A549 treated with CORT108297 at 1 μM for 4 hours (cell line): ENCODE data around the gene PSMG3. TPM values are rescaled to one million over a fixed set of nuclear protein-coding genes. Genes with fewer than 3 reads are reported as not detected.

Experiments used
- total RNA-seq: library from RNA; stranded (reverse); fragments of 200-300 nt; extraction: Qiagen RNA extraction; gene quantifications from 5 replicates; pipeline ENCODE4 v1.2.3, GENCODE V29; 2022

The PSMG3 gene, protein sequence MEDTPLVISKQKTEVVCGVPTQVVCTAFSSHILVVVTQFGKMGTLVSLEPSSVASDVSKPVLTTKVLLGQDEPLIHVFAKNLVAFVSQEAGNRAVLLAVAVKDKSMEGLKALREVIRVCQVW
- total RNA-seq, result 79.4 to 118 TPM (median 108 TPM) in 5 replicates

DNA sequence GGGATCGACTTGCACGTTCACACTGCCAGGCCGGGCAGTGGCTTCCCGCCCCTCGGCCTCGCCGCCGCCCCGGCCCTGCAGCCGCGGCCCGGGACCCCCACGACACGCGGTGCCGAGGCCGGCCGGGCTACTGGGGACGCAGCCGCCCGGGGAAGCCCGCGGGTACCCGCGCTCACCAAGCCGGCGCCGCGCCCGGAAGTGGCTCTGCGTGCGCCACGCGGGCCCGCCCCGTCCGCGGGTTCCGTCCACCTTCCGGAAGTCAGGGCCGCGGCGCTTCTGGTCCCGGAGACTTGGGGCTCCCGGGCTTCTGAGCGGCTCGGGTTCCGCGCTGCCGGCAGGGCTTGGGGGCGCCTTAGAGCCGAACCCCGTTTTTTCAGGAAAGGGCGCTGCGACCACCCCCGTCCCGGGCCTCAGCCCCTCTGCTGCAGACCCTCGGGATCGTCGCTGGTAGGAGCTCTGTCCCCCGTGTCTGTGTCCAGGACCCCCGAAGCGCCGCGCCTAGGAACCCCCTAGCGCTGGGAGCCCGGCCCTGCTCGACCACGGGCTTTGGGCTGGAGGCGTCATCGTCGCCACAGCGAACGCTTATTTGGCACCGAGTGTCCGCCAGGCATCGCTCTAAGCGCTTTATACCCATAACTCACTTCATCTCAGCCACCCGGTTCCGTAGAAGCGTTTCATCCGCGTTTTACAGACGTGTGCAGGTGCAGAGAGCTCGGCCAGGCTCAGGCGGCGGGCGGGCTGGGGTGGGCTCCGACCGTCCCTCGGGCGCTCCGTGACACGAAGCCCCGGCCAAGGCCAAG lies at the start of gene PSMG3:
PSMG3 (minus strand) TSS at position 200 of the 800 bp plus-strand sequence. CDS start 693 bp downstream, outside the sequence.

DNA sequence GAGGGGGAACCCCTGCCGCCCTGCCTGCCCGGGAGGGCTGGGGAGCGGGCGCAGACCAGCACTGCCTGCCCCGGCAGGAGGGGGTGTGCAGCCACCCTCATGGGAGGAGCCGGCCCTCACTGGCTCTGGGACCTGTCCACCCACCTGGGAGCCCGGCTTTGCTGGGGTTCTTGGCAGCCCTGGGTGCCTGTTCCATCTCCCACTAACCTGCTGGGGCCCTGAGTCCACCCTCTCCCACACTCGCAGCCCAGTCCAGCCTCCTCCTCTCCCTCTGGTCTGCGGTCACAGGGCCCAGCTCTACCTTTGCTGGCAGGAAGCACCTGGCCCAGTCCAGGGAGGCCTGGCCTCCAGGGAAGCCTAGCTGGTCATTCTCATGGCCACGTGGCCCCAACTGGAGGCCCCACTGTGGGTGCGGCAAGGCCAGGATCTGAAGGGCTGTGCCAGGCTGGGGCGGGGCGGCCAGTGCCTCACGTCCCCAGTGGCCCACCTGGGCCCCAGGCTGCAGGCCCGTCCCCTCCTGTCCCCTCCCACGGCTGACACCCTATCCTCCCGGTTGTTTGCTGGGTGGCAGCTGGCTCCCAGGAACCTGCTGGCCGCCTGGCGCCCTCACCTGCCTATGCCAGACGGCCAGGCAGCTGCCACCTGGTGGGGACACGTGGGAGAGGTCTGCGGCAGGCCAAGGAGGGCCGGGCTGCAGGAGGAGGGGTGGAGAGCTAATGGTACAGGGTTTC lies 13.9 kb downstream of the PSMG3 start, which contains the start of gene TMEM184A:
TMEM184A (minus strand) TSS at position 393 of the 731 bp plus-strand sequence. CDS start 721 bp downstream, outside the sequence.

Other genes with a start within 250 kb of the PSMG3 start
- gene MICALL2, start 110.6 kb downstream of the PSMG3 start, total RNA-seq, result 15.4 to 35.4 TPM (median 31.4 TPM) in 5 replicates
- gene INTS1, start 65.6 kb downstream of the PSMG3 start, total RNA-seq, result 45.6 to 68.5 TPM (median 61.5 TPM) in 5 replicates
- 49.5 to 105 TPM (median 86.4 TPM) in 5 replicates for gene MAFK, start 39.3 kb downstream of the PSMG3 start, total RNA-seq
- gene TMEM184A, start 13.8 kb downstream of the PSMG3 start, total RNA-seq, result 10.0 to 15.2 TPM (median 14.8 TPM) in 5 replicates
- 0.35 to 0.48 TPM (median 0.37 TPM) in 5 replicates for gene ELFN1, start 100.2 kb upstream of the PSMG3 start, total RNA-seq